NCI-H748 (cell line): ENCODE results near the gene YPEL5.
A peak's percentile ranks its signal among the peaks of the same experiment; 100 is the strongest.
"Not testable (repeated sequence)": the region's sequence is repeated elsewhere in the genome, so short reads cannot be mapped to it uniquely, and the experiment has no call there.

Source experiments
- DNase-seq: peaks from one replicate; lab custom pipeline; 2025; ENCODE audit not compliant: unreplicated experiment; lab: John Stamatoyannopoulos, UW

Gene YPEL5

GRCh38 chr2:30146337-30147195 lies at the start of gene YPEL5:
TSS of gene YPEL5 (plus strand) at chr2:30147007. CDS start at chr2:30156652, 9,645 bp downstream.
- DNase-seq = peak; percentile 98

- DNase-seq = no peak
Measured at GRCh38 chr2:30098266-30099005, 48.4 kb upstream of the YPEL5 start.

DNA sequence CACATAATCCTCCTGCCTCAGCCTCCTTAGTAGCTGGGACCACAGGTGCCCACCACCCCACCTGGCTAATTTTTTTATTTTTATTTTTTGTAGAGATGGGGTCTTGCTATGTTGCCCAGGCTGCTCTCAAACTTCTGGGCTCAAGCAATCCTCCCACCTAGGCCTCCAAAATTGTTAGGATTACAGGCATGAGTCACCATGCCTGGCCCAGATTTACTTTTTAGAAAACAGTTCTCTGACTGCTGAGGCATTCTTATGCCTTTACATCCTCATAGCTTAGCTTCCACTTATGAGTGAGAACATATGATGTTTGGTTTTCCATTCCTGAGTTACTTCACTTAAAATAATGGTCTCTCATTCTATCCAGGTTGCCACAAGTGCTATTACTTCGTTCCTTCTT lies 47.4 kb upstream of the YPEL5 start:
- DNase-seq = not testable (repeated sequence)

DNA sequence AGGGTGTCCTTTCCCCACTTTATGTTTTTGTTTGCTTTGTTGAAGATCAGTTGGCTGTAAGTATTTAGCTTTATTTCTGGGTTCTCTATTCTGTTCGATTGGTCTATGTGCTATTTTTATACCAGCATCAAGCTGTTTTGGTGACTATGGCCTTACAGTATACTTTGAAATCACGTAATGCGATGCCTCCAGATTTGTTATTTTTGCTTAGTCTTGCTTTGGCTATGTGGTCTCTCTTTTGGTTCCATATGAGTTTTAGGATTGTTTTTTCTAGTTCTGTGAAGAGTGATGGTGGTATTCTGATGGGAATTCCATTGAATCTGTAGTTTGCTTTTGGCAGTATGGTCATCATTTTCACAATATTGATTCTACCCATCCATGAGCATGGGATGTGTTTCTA lies 46.1 kb upstream of the YPEL5 start:
- not testable (repeated sequence) for DNase-seq

GRCh38 chr2:30104307-30104706 lies 42.5 kb upstream of the YPEL5 start:
- DNase-seq = no peak

- DNase-seq = no peak
Measured at GRCh38 chr2:30105556-30105955, 41.3 kb upstream of the YPEL5 start.

DNA sequence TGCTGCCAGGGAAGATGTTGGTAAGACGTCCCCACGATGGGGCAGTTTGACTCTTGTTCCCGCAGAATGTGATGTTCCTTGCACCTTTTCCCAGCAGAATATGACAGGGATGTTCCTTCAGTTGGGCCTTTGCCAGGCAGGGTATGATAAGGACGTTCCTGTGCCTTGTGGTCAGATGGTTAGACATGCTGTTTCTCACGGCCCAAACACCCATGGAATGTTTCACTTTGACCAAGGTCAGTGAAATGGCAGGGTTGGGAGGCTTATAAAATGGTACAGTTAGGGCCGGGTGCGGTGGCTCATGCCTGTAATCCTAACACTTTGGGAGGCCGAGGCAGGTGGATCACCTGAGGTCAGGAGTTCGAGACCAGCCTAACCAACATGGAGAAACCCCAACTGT lies 40.3 kb upstream of the YPEL5 start:
- no peak for DNase-seq

DNA sequence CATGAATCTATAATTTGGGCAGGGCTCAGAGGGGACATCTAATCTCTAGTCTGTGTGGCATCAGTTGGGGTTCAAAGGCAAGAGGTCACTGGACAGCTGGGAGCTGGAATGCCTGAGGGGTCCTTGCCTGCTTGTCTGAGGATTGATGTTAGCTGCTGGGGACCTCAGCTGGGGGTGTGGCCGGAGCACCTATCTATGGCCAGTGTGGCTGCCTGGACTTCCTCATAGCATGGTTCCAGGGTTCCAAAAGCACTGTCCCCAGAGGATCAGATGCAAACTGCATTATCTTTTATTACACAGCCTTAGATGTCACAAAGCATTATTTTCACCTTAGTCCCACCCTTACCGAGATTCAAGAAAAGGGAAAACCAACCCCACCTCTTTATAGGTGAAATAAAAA lies 38.6 kb upstream of the YPEL5 start:
- DNase-seq = no peak

DNA sequence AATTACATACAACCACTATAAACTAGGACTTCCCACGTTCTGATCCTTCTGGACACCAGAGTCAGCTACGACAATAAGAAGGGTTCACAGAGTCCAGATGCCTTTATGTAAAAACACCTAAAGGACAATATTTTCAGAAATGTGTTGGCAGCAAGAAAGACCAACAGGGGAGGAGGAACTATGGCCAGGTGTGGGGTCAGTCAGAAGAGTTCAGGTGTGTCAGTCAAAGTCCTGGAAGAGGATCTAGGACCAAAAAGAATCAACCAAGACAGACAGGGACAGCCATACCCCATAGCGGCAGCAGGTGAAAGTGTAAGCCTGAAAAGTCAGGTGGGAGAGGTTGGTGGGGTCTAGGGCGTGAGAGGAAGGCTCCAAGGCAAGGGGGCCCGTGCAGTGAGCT lies 38.0 kb upstream of the YPEL5 start:
- no peak for DNase-seq

DNA sequence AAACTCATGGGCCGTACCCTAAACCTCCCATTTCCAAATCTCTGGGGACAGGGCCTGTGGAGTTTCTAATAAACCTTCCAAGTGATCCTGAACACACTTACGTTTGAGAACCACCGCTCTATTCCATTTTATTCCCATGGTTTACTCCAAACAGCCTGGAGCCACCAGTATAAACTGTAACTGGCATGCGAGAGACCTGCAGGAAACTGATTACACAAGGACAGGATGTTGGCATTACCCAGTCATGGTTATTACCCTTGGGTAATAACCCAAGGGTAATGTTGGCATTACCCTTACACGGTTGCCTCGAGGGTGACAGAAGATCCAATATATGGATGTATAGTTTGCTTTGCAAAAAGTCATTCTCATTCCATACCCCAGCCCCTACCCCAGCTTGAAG lies 37.0 kb upstream of the YPEL5 start:
- no peak for DNase-seq

DNA sequence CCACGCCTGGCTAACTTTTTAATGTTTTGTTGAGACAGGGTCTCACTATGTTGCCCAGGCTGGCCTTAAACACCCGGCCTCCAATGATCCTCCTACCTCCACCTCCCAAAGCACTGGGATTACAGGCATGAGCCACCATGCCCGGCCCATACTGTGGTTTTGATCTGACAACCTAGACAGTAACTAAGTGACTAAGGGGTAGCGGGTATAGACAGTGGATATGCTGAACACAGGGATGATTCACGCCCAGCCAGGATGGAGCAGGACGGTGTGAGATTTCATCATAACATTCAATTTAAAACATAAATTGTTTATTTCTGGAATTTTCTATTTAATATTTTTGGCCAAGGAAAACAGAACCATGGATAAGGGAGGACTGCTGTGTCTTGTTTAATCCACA lies 36.0 kb upstream of the YPEL5 start:
- DNase-seq = no peak

DNA sequence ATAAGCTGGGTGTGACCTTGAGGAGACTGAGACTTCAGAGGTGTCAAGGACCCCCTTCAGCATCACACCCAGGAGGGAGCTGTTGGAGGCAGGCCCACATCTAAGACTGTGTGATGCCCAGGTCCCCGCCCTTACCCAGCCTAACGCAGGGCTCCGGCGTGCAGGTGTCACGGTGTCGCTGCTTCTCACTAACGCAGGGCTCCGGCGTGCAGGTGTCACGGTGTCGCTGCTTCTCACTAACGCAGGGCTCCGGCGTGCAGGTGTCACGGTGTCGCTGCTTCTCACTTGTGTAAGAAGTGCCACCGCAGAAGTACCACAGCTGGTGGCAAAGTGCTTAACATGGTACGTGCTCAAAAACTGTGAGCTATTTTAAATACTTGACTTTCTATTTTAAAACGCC lies 35.6 kb upstream of the YPEL5 start:
- DNase-seq = not testable (repeated sequence)

- DNase-seq = no peak
Measured at GRCh38 chr2:30112561-30112960, 34.2 kb upstream of the YPEL5 start.

GRCh38 chr2:30113617-30114293 lies 33.1 kb upstream of the YPEL5 start:
- DNase-seq = no peak

DNA sequence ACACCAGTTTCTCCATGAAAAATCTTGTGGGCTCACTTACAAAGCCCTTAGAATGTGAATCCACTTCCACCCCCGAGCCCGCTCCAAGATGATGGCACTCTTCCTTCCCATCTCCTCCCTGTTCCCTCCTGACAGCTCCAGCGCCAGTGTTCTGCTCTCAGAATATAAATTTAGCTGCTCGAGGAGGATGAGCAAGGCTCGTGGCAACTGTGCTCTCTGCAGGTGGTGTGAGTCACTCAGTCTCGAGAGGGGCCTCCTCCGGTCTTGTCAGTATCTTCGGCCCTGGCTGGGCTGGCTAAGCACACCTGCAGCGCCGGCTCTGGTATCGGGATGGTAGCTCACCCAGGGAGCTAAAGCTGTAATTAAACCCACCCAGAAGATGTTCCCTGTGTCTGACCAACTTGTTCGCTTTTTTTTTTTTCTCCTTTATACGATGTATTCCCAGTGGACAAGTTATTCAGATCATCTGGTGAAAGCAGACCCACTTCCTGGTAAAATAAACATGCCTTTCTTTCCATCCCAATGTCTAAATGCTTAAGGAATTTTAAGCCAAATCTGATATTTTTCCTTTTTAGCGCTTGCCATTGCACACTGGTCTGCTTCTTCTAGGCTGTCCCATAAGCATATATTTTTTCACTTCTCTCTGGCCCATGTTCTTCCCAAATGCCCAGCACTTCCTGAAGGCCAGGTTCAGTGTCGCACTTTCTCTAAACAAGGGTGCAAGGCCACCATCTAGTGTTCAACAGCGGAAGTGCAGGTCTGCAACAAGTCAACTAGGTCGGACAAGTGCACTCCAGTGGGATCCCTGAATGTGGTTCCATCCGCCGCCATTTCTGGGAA lies 31.4 kb upstream of the YPEL5 start:
- peak; percentile 50 for DNase-seq

- DNase-seq = no peak
Measured at GRCh38 chr2:30115981-30116285, 30.9 kb upstream of the YPEL5 start.

GRCh38 chr2:30122362-30122761 lies 24.4 kb upstream of the YPEL5 start:
- no peak for DNase-seq

DNA sequence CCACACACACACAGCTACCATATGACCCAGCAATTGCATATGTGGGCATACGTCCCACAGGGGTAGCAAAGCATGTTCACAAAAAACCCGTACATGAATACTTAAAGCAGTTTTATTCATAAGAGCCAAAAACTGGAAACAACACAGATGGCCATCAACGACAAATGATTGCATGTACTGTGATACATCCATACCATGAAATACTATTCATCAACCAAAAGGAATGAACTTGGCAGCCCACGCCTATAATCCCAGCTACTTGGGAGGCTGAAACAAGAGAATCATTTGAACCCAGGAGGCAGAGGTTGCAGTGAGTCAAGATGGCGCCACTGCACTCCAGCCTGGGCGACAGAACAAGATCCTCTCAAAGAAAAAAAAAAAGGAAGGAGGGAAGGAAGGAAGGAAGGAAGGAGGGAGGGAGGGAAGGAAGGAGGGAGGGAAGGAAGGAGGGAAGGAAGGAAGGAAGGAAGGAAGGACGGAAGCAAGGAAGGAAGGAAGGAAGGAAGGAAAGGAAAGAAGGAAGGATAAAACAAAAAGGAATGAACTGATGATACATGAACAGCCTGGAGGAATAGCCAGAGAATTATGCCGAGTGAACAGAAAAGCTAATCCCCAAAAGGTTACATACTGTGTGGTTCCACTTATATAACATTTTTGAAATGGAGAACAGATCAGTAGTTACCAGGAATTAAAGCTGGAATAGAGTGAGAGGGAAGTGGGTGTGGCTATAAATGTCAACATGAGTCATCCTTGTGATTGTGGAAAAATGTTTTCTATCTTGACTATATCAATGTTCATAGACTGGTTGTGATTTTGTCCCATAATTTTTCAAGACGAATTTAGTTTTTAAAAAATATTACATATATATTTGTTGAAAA lies 19.6 kb upstream of the YPEL5 start:
- DNase-seq = no peak

GRCh38 chr2:30134582-30134981 lies 12.2 kb upstream of the YPEL5 start:
- DNase-seq = no peak

DNA sequence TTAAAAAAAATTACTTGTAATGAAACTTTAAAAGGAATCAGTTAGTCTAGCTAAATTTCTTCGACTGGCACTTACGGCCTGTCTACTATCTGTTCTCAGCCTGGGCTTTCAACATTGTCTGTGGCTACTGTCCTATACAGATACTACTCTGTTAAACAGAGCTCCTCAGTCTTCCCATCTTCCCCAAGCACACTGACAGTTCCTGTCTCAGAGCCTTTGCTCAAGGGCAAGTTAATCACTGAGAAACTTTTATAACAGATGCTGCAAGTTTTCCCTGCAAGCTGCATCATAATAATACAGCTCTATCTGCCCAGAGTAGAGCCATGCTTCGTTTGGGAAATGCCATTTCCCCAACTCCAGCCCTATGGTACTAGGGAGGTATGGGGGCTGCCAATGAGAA lies 11.3 kb upstream of the YPEL5 start:
- DNase-seq = no peak
